Liver (tissue), 9 donors: Measurements from ENCODE around the gene DNMT3A. TPM values are rescaled to one million over a fixed set of nuclear protein-coding genes. Genes with fewer than 3 reads are reported as not detected.

Experiments used
- DNase-seq: peaks from one replicate; pipeline ENCODE4 v3.0.0-alpha.2; 2017; ENCODE audit warnings: low spot score
- H3K27ac ChIP-seq, 2 donors: one replicate each; pipeline ENCODE4 v1.7.0; 2013; ENCODE audit warnings: inconsistent platforms in 2 of 2, low read length in 2 of 2, control low read depth in 1 of 2, low read depth in 1 of 2, mild to moderate bottlenecking in 1 of 2
- H3K27me3 ChIP-seq, 4 donors: one replicate each; pipeline versions ENCODE4 v1.6.1 to v1.7.0; 2013; ENCODE audit warnings: low read length in 3 of 4, inconsistent platforms in 1 of 4, mild to moderate bottlenecking in 1 of 4, moderate library complexity in 1 of 4; ENCODE audit not compliant: control insufficient read depth in 4 of 4, insufficient read depth in 4 of 4
- H3K36me3 ChIP-seq, 4 donors: one replicate each; pipeline versions ENCODE4 v1.6.1 to v1.7.0; 2013; ENCODE audit warnings: low read length in 3 of 4, mild to moderate bottlenecking in 3 of 4, low read depth in 1 of 4, moderate library complexity in 1 of 4; ENCODE audit not compliant: control insufficient read depth in 4 of 4, insufficient read depth in 3 of 4
- H3K4me1 ChIP-seq, 4 donors: one replicate each; pipeline versions ENCODE4 v1.6.1 to v1.7.0; 2013; ENCODE audit warnings: low read length in 3 of 4, mild to moderate bottlenecking in 3 of 4, moderate library complexity in 1 of 4; ENCODE audit not compliant: control insufficient read depth in 4 of 4, insufficient read depth in 4 of 4
- H3K4me3 ChIP-seq, 3 donors: one replicate each; pipeline versions ENCODE4 v1.6.1 to v1.7.0; 2013; ENCODE audit warnings: low read length in 3 of 3, control low read depth in 1 of 3, low read depth in 1 of 3, mild to moderate bottlenecking in 1 of 3
- H3K9ac ChIP-seq, 2 donors: one replicate each; pipeline ENCODE4 v1.7.0; 2013; ENCODE audit warnings: low read length in 2 of 2, mild to moderate bottlenecking in 2 of 2, moderate library complexity in 2 of 2, control low read depth in 1 of 2, low read depth in 1 of 2
- H3K9me3 ChIP-seq, 4 donors: one replicate each; pipeline versions ENCODE4 v1.6.1 to v1.7.0; 2013; ENCODE audit warnings: low read length in 3 of 4; ENCODE audit not compliant: control insufficient read depth in 4 of 4
- ATF3 ChIP-seq: IDR thresholded peaks from 2 replicates; pipeline ENCODE4 v1.6.1; 2016; ENCODE audit warnings: antibody characterized with exemption
- CTCF ChIP-seq: fragments of 150-350 bp; IDR thresholded peaks from 2 replicates; pipeline ENCODE4 v1.5.1; 2017; ENCODE audit warnings: improper control_type of control experiment, low read depth, low read length; ENCODE audit not compliant: missing input control
- FOXA1 ChIP-seq: IDR thresholded peaks from 2 replicates; pipeline ENCODE4 v1.6.1; 2016; ENCODE audit warnings: antibody characterized with exemption
- FOXA2 ChIP-seq: IDR thresholded peaks from 2 replicates; pipeline ENCODE4 v1.6.1; 2016; ENCODE audit warnings: antibody characterized with exemption
- GABPA ChIP-seq, 2 donors: IDR thresholded peaks in 1 of 2; conservative IDR thresholded peaks in 1 of 2; 2 replicates each; pipeline ENCODE4 v1.6.1; 2016; ENCODE audit warnings: antibody characterized with exemption in 2 of 2, mild to moderate bottlenecking in 1 of 2, moderate library complexity in 1 of 2
- HNF4G ChIP-seq: IDR thresholded peaks from 2 replicates; pipeline ENCODE4 v1.6.1; 2016; ENCODE audit warnings: antibody characterized with exemption
- MAX ChIP-seq: IDR thresholded peaks from 2 replicates; pipeline ENCODE4 v1.6.1; 2016; ENCODE audit warnings: antibody characterized with exemption
- REST ChIP-seq: IDR thresholded peaks from 2 replicates; pipeline ENCODE4 v1.6.1; 2016; ENCODE audit warnings: antibody characterized with exemption, mild to moderate bottlenecking
- SP1 ChIP-seq: IDR thresholded peaks from 2 replicates; pipeline ENCODE4 v1.6.1; 2018; ENCODE audit warnings: antibody characterized with exemption, mild to moderate bottlenecking
- TAF1 ChIP-seq: conservative IDR thresholded peaks from 2 replicates; pipeline ENCODE4 v1.6.1; 2016; ENCODE audit warnings: antibody characterized with exemption, mild to moderate bottlenecking
- YY1 ChIP-seq: IDR thresholded peaks from 2 replicates; pipeline ENCODE4 v1.6.1; 2016; ENCODE audit warnings: antibody characterized with exemption, mild to moderate bottlenecking
- ZBTB33 ChIP-seq: IDR thresholded peaks from 2 replicates; pipeline ENCODE4 v1.6.1; 2016; ENCODE audit warnings: antibody characterized with exemption
- WGBS: extraction: QIAGEN DNeasy Blood & Tissue Kit; methylation state at CpG from one replicate; pipeline ENCODE4 v1.1.7; 2013; 5-methylcytosine and 5-hydroxymethylcytosine counted together
- polyA plus RNA-seq, 2 donors: library from polyadenylated mRNA; stranded (reverse) in 1 of 2; unstranded in 1 of 2; fragments of 200-250 nt in 1 of 2; fragments of >200 nt in 1 of 2; fragmentation: Nextera tagmentation in 1 of 2; extraction: Ambion mirVana in 1 of 2; gene quantifications; one replicate each; pipeline versions ENCODE4 v1.2.1 to v1.2.3, GENCODE V29; 2013 to 2015
- total RNA-seq, 2 donors: library from RNA; depleted of rRNA; stranded (reverse); fragments of >200 nt; gene quantifications; one replicate each; pipeline ENCODE4 v1.2.3, GENCODE V29; 2014
- donor health status: healthy.
- donor health status: healthy.
- donor health status: healthy.
- donor health status: healthy.
- donor health status: healthy.

The DNMT3A gene
- total and polyA plus RNA-seq, 4 donors: 3.5 to 24.2 (median 8.1) TPM

GRCh38 chr2:25375989-25376545 is 34.3 kb upstream of the DNMT3A start:
- H3K27ac ChIP-seq: no peak overlapping the region
- no peaks in the 10 kb centered on the region for H3K27me3 ChIP-seq
- H3K4me1 ChIP-seq: peaks cover 0 to 19% (median 9%) of the 10 kb centered on the region in 4 donors
- TF ChIP-seq ATF3 (no peak), REST (no peak), FOXA2 (no peak)
- H3K4me3 ChIP-seq: no peak overlapping the region
- no peaks in the 10 kb centered on the region for H3K9me3 ChIP-seq
- no peak for DNase-seq
- WGBS: 82% methylated on average over 16 of the region's 16 CpGs
- H3K9ac ChIP-seq: no peak overlapping the region
- H3K36me3 ChIP-seq: no peaks in the 10 kb centered on the region

- Histone ChIP-seq H3K27me3 (no peaks in the 10 kb centered on the region), H3K9me3 (no peaks in the 10 kb centered on the region), H3K4me3 (no peak overlapping the region), H3K36me3 (no peaks in the 10 kb centered on the region), H3K27ac (no peak overlapping the region), H3K4me1 (peaks cover 0 to 19% (median 9%) of the 10 kb centered on the region in 4 donors), H3K9ac (no peak overlapping the region)
- no peak for TF ChIP-seq TAF1
- no peak for TF ChIP-seq MAX
- TF ChIP-seq HNF4G: no peak
- TF ChIP-seq YY1: no peak
- no peak for TF ChIP-seq FOXA2
- no peak for TF ChIP-seq REST
- no peak for TF ChIP-seq ZBTB33
- TF ChIP-seq FOXA1: no peak
- TF ChIP-seq CTCF: no peak
- TF ChIP-seq GABPA (IDR thresholded peaks at IDR 0.05 in 1 of 2, conservative IDR thresholded peaks at IDR 0.05 in 1 of 2): no peak
- TF ChIP-seq SP1: no peak
- DNase-seq: no peak
- WGBS: 91% methylated on average over 17 of the region's 17 CpGs
Observed at GRCh38 chr2:25375371-25375988, 33.8 kb upstream of the DNMT3A start.
